TTC549 (cell line): ENCODE data around the gene TECTB.

Experiments used
- FAIRE-seq: peaks from 2 replicates; lab custom pipeline; 2012; peaks lifted over from hg19 to GRCh38; lab: Jason Lieb, UNC

The TECTB gene

DNA sequence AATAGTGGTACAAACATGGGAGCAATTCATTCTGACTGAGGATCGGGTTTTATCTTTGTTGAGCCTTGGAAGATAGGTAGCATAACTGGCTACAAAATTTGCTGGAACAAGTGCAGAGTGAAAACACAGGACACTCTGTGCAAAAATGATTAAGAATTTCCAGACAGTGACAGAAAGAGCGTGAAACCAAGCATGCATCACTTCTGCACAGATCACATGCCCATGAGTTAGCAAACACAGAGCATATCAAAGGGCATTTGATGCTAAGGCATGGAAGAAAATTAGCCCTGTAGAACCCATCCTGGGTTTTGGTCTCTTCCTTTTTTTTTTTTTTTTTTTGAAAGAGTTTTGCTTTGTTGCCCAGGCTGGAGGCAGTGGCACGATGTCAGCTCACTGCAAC lies 28.3 kb downstream of the TECTB start:
- no peak for FAIRE-seq

DNA sequence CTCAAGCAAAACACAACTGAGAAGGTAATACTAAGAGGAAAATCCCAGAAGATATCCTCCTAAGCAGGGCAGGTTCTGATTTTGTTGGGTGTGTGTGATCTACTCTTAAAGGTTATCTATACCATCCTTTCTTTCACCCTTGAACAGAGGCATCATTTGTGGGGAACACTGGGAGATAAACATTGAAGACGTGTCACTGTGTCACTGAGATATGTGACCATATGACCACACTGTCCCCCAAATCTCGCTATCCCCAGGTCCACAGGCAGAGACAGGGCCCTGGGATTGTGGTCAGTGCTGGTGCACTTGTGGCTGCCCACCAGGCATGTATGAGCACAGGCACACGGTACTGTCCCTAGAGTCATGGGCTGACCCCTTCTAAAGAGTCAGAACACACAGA lies 30.0 kb downstream of the TECTB start:
- FAIRE-seq, result no peak

DNA sequence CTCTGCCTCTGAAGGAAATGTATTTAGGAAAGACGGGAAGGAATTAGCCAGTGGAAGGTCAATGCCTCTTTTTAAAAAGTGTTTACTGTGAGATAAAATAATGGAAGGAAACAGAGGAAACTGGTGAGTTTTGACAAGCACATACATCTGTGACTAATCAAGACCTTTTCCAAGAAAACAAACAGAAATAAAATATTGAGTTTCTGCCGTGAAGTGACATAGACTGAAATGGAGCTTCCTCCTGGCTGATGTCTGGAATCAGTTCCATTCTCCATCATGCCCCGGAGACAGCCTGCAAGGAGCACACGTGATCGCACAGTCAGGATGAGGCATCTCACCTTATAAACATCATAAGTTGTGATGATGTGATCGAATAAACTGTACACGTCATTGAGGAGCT lies 30.7 kb downstream of the TECTB start:
- FAIRE-seq, result no peak

DNA sequence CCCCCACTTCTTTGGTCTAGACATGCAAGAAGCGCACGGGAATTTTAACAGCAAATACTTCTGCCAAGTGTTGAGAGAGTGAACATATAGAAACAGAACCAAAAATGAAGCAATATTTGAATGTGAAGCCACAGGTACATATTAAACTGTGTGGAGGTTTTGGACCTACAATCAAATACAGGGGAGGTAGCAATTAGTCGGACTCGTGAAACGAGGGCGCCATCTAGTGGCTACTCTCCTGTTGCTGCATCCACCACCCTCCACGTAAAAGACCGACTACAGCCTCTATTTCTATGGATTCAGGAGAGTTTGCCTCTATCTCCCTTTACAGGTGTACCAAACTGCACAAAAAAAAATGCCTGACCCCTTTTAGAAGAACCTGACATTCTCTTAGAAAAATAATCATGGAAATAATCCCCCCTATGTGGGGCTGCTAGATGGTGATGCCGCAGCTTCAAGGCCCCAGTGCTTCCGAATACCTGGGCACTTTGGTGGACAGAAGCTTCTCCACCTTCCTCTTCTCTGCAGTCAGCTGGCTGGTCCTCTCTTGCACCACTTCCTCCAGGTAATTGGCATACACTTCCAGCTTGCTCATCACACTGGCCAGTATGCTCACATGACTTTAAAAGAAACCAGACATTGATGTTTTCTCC lies 31.7 kb downstream of the TECTB start:
- no peak for FAIRE-seq

DNA sequence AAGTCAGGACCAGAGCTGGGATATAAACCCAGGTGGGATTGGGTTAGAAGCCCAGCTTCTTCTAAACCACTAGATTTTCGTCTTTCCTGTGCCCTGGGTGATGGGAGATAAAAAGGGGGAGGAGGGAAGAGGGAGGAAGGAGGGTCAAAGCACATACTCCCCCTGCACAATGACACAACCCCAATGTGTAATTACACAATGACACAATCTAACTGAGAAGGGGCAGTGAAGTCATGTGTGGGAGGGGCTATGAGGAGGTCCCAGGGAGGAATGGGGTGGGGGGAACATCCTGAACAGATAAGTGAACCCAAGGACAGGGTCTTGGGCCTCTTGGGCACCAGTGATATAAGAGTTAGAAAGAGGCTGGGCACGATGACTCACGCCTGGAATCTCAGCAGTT lies 44.5 kb downstream of the TECTB start:
- no peak for FAIRE-seq

DNA sequence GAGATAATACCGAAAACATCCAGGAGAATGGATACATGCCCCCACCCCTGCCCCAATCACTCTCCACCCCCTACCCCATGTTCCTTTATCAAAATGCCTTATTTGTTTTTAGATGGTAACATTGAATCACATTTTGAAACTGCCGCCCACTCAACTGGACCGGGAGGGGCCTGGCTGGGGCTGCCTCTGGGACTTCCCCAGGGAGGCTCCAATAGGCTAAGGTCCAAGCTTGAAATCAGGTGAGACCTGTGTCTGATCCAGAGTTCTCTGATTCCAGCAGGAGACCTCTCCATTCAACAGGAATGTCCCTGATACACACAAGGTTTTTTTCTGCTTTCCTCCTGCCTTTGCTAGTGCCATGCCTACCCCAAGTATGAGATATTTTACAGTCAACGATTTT lies 47.0 kb downstream of the TECTB start:
- FAIRE-seq, result no peak

DNA sequence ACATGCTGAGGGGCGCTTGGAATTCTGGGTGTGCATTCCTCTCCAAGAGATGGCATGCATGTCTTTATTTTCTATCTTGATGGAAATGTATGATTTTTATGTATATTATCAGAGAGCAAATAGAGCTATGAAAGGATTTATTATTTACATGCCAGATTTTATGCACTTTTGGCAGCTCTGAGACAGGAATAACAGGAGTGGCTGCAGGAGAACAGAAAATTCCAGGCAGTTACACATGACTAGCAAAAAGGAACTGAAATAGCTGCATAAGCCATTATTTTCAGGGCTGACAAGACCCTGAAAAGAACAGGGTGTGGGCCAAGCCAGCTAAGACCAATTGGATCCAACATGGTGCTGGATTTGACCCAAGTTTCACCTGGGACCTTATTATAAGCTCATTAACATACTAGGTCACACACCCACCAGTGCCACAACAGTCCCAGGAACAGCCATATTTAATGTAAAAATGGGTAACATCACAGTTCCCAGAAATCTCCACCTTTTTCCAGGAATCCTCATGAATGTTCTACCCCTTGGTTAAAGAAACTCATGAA lies 47.5 kb downstream of the TECTB start:
- no peak for FAIRE-seq

DNA sequence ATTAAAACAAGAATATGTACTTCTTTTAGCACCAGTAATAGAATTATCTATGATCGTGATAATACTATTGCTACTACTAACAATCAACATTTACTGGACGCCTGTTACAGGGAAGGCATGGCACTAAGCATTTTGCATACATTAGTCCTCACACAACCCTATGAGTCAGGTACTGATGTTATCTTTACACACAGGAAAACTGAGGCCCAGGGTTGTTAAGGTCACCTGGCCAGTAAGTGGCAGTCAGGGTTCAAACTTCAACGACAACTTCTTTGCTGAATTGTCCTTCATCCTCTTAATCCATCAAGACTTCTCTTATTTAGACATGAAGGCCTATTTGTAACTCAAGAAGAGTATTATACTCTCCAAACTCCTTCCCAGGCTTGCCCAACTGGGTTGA lies 48.8 kb downstream of the TECTB start:
- no peak for FAIRE-seq

DNA sequence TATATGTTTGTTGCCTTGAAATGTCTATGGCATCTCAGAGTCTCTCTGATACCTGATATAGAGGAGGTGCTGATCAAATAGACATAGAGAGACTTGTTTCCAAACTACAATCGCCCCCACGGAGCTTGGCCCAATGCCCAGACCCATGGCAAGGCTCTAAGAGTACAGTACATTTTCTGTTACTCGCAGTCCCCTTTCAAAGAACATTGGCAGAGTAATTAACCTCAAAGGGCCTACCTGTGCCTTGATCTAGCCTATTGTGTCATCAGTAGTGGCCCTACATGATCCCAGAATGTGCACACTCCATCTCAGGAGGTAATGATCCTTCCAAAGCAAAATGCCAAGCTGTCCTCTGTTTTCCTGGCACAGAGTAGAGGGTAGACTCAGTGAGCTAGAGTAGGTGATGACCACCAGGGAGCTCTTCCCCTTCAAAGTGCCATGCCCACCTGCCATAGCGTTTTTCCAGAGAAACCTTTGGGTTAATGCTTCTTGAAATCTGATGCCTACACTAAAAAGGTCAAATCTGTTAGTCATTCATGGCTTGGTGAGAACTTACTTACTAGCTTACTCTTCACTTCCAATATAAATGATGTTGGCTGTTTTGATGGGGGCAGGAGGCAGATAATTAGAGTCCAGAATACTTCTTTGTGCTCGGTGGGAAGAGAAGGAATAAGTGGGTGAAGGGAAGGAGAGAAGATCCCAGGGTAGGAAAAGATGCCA lies 49.5 kb downstream of the TECTB start:
- FAIRE-seq, result no peak

DNA sequence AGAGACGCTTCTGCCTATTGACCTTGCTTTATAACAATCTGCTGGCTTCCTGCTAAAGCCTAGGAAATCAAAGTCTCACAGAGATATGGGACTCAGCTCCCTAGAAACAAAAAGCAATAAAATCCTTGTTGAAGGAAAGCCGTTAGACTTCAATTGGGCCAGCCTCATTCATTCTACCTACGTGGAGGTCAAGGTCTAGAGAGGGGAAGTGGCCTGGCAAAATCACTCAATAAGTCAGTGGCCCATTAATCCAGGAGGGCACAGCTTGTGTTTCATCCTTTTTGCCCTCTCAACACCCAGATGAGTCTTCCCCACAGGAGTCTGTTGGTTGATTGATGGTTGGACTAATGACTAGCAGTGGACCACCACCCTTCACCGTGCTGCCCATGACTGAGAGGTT lies 50.3 kb downstream of the TECTB start:
- FAIRE-seq, result no peak

DNA sequence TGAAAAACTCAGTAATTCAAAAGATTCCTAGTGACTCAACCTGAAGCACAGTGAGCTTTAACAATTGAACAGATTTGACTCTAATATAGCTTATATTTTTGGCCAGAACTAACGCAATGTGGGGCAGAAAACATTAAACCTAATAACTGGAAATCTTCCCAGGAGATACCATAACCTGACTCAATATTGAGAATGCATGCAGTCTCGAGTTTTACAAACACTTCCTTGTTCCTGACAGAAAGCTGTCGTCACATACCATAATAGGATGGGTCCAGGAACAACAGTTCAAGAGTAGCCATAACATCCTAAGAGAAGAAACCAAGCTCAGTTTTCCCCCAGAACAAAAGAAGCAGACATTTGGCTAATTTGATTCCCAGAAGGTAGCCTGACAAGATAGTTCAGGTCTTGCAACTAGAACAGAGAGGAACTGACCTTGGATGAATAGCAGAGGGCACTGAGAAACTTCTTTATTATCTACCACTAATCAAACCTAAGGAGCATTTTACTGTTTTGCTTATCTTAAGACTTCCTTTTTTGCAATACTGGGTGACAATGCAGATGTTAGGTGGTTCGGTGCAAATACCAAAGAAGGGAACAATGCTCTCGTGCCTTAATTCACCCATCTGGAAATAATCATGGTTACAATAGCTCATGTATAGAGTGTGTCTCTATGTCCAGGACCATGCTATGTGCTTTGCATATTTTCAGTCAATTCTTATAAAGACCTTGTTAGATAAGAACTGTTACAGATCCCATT lies 52.1 kb downstream of the TECTB start:
- FAIRE-seq, result no peak

DNA sequence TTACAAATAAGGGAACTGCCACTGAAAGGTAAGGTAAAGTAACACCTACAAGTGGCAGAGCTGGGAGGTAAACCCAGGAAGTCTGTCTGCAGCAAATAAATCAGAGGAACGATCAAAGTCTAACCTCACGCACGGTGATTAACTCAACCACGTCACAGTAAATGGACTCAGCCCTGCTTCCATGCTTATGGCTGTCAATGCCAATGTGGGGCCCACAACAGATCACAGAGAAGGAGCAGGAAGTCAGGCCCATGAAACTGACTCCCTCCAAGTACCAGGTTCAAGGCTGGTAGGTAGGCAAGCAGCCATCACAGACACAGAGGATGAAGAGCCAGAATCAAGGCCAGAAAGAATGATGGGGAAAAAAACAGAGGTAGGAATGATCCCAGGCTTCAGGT lies 52.7 kb downstream of the TECTB start:
- FAIRE-seq, result no peak

DNA sequence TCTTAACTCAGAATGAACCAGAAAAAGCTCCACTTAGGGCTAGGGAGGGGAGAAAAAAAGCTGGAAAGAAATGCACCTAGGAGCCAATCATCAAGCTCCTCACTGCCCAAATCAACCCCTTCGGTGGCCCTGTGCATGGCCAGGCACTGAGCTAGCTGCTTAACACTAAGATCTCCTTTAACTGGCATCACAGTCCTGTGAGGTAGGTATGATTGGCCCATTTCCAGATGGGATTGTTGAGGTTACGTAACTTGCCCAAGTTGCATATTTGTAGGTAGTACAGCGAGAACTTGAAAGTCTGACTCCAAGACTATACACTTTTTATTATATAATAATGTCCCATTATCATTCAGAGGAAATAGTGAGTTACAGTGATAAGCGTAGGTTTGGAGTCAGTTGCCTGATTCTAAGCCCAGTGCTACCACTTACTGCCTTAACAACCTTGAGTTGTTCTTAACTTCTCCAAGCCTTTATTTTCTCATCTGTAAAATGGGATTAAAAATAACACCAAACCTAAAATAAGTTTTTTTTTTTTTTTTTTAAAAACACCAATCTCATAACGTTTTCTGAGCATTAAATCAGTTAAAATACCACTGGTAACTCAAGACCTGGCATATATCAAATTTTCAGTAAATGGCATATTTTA lies 53.5 kb downstream of the TECTB start:
- no peak for FAIRE-seq

DNA sequence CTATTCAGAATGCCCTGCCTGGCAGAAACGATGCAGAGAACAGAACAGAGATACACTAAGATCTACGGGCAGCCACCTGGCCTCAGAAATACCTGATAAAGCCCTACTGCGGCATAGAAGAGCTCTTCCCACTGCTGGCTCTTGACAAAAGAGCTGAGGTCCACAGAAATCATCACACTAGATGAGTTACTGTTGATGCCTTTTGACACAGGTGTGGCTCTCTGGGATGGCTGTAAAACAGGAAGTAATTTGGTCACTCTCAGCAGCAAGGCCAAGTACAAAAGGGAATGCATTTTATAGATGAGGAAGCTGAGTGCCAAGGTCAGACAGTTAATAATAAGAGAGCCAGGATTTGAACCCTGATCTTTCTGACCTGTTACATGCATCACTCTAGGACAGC lies 55.8 kb downstream of the TECTB start:
- no peak for FAIRE-seq

DNA sequence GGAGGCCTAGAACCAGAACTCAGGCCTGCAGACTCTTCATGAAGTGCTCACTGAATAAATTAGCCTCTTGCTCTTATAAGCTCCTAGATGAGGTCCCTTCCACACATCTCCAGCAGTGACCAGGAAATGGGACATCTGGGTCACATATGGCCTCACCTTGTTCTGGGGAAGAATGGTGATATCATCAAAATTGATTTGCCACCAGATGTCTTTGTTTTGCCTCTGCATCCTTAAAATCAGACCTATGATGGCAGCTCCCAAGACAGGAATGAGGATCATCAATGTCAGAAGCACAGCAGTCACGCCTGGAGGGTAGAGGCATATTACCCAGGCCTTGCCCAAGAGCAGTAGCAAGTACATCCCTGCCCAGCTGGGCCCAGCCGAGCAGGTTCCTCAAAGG lies 57.4 kb downstream of the TECTB start:
- FAIRE-seq, result no peak

DNA sequence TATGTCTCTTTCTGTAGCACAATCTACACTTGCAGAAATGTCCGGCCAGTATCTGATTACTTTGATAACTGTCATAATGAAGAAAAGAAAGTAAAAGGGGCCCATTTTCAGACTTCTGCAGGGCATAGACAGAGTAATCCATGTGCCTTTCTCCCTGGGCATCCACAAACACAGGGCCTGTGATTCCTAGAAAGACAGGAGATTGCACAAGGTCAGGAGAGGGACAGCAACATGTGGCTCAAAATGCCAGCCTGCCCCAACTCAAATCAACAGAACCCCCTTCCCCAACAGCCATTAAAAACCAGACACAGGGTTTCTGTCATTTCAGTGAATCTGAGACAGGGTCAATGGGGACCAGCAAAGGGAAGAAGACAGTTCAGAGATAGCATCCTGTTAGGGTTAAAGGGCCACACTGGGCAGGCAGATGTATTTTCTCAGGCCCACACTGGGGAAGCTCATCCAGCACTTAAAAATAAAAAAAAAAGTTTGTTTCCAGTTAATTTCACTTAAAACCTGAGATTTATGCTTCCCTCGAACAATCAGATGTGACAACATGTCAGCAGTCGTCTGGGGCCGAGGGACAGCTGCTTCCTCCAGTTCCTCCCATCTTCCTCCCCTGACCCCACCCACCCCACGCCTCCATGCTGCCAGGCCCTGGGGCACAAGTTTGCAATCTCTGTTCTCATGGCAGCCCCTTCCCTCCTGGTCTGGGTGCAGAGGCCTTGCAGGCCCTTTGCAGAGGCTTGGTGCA lies 60.0 kb downstream of the TECTB start:
- FAIRE-seq, result no peak

DNA sequence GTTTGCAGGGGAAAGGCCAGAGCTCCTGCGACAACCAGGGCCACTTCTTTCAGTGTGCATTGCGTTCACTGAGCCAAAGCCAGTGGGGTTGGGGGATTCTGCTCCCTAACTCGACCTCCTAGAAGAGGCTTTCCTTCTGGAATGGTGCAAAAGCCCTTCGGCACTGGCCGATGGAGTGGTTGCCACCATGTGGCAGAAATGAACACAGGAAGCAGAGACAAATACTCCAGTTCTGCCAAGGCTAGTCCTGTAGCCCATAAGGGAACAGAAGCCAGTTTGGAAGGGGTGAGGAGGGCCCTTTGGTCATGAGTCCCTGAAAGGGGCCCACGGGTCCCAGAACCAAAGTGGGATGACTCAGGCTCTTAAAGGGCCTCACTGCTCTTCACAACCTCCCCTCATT lies 61.1 kb downstream of the TECTB start:
- FAIRE-seq, result no peak

DNA sequence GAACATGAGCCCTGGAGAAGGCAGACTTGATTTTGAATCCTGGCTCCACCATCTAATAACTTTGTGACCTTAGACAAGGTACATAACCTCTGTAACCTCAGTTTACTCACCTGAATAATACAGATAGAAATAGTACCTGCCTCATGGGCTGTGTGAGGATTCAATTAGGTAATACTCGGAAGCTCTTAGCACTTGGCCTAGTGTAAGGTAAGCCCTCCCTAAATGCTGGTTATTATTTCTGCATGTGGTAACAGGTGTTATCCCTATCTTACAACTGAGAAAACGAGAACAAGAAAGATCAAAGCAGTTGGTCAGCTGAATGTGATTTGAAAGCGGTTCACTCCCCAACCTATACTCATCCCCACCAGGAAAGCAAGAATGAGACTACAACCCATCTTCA lies 62.0 kb downstream of the TECTB start:
- FAIRE-seq, result no peak

DNA sequence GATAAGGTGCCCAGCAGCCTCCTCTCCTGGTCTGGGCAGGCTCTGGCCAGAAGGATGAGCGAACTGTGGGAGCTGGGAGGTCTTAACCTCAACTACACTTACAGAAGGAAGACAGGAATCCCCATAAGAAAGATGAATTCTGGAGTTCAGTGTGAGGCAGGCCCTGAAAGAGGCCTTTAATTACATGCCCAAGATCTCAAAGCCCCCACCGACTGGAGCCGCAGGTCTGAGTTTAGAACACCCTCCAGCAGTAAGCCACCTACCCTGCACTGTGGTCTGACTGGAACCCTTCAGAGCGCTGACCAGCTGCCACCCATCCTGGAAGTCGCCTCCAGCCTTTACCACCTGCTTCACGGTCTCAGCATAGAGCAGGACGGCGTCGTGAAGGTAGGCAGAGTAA lies 62.5 kb downstream of the TECTB start:
- no peak for FAIRE-seq

DNA sequence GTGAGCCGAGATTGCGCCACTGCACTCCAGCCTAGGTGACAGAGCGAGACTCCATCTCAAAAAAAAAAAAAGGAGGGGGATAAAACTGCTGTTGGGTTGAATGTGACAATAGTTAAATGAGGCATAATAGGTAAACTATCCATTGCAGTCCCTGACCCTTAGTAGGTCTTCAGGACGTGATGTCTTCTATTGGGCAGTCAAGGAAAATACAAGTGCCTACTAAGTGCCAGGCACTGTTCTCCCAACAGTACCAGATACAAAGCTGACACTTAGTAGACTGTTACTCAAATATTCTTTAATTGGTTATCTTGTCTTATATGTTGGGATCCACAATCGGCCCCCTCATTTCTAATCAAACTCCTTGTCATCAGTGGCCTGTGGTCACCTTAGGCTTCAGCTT lies 63.6 kb downstream of the TECTB start:
- FAIRE-seq, result no peak

DNA sequence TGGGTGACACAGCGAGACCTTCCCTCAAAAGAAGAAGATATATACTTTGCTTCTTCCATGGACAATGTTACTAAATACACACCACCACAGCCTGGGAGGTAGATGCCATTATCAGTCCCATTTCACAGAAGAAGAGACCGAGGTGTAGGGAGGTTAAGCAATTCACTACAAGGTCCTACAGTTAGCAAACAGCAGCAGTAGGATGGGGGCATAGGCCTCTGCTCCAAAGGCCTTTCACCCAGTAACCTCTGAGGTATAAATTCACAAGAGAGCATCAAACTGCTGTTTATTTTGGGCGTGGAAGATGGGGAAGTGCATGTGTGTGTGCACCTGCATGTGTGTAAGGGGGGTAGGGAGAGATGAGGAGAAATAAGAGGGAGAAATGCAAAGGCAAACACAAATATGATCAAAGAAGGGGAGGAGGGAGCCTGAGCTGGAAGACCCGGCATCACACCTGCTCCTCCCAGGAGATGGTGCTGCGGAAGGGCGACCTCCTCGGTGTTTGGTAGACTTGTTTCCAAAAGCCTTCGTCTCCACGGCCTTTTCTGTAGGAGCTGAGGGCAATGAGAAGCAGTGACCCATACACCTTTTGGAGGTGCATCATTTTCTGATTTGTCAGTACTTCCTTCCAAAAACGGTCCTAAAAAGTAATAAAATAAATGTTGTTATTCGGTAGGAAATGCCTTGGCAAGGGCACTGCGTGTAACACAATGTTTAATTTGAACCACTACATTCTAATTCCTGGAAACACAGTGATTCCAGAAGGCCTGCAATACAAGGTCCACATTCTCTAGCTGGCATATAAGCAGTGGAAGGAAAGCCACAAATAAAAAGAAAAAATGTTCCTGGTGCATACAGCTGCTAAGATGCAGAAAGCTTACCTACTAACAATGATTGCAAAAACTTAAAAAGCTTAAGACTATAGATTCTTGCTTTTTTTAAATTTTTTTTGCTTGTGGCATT lies 64.8 kb downstream of the TECTB start:
- no peak for FAIRE-seq
